H1 (cell line): Measurements from ENCODE around the gene GPT2. TPM values are rescaled to one million over a fixed set of nuclear protein-coding genes. Genes with fewer than 3 reads are reported as not detected.

Experiments
- CTCF ChIA-PET: fragments of 300-600 bp; sonication (Branson Sonifier 250); formaldehyde crosslinking; loops from one replicate; lab custom pipeline; 2021; ENCODE audit not compliant: partially characterized antibody; lab: Charles Lee
- POLR2A ChIA-PET: fragments of 300-600 bp; sonication (Branson Sonifier 250); formaldehyde crosslinking; loops from one replicate; lab custom pipeline; 2021; ENCODE audit warnings: inconsistent platforms; ENCODE audit not compliant: partially characterized antibody; lab: Charles Lee
- DNase-seq, 2 experiments: peaks; one replicate each; pipeline versions ENCODE4 v3.0.0 to v3.0.0-alpha.2; 2010 to 2022; ENCODE audit warnings: low spot score in 2 of 2, low read depth in 1 of 2, mixed read lengths in 1 of 2
- FAIRE-seq: peaks from 2 replicates; lab custom pipeline; 2011; peaks lifted over from hg19 to GRCh38; lab: Jason Lieb, UNC
- H2AFZ ChIP-seq: 2 replicates; pipeline ENCODE4 v1.8.1; 2012; ENCODE audit warnings: low read length, inconsistent platforms
- H2AK5ac ChIP-seq: 2 replicates; pipeline ENCODE4 v1.6.1; 2013; ENCODE audit warnings: low read depth, low read length
- H2BK120ac ChIP-seq: replicated peaks from 2 replicates; pipeline ENCODE3; 2013; ENCODE audit warnings: low read depth, low read length, inconsistent platforms
- H2BK12ac ChIP-seq: 2 replicates; pipeline ENCODE4 v1.6.1; 2013; ENCODE audit warnings: low read depth, low read length
- H2BK15ac ChIP-seq: 2 replicates; pipeline ENCODE4 v1.6.1; 2013; ENCODE audit warnings: low read length
- H2BK20ac ChIP-seq: 2 replicates; pipeline ENCODE4 v1.6.1; 2013; ENCODE audit warnings: low read length
- H2BK5ac ChIP-seq: 2 replicates; pipeline ENCODE4 v1.6.1; 2013; ENCODE audit warnings: low read depth, low read length
- H3K14ac ChIP-seq: 2 replicates; pipeline ENCODE4 v1.6.1; 2013; ENCODE audit warnings: inconsistent platforms; ENCODE audit not compliant: insufficient read length
- H3K18ac ChIP-seq: 2 replicates; pipeline ENCODE4 v1.6.1; 2013; ENCODE audit warnings: low read length; ENCODE audit errors: extremely low read depth
- H3K23ac ChIP-seq: 2 replicates; pipeline ENCODE4 v1.6.1; 2013; ENCODE audit warnings: inconsistent platforms; ENCODE audit not compliant: insufficient read length
- H3K23me2 ChIP-seq: 2 replicates; pipeline ENCODE4 v1.6.1; 2013; ENCODE audit warnings: low read depth, low read length
- H3K27ac ChIP-seq: 2 replicates; pipeline ENCODE4 v1.6.1; 2011; ENCODE audit warnings: low read depth, low read length, inconsistent platforms
- H3K27me3 ChIP-seq, 4 experiments: replicated peaks in 1 of 4; 1 replicate in 1 of 4; 2 replicates in 3 of 4; pipeline versions ENCODE4 v1.6.1 to v1.8.1; 2011 to 2013; ENCODE audit warnings: low read length in 3 of 4, mild to moderate bottlenecking in 3 of 4, inconsistent platforms in 2 of 4, mixed read lengths in 2 of 4, moderate library complexity in 1 of 4; ENCODE audit not compliant: control insufficient read depth in 3 of 4, insufficient read depth in 3 of 4; ENCODE audit errors: extremely low read depth in 1 of 4
- H3K36me3 ChIP-seq, 4 experiments: 2 replicates each; pipeline versions ENCODE4 v1.6.1 to v1.8.1; 2011 to 2013; ENCODE audit warnings: mild to moderate bottlenecking in 4 of 4, low read length in 3 of 4, moderate library complexity in 2 of 4, control low read depth in 1 of 4, inconsistent platforms in 1 of 4; ENCODE audit not compliant: insufficient read depth in 4 of 4, control insufficient read depth in 2 of 4
- H3K4ac ChIP-seq: replicated peaks from 2 replicates; pipeline ENCODE3; 2013; ENCODE audit warnings: low read length, low read depth, mixed read lengths, inconsistent platforms; ENCODE audit not compliant: insufficient read length
- H3K4me1 ChIP-seq, 4 experiments: replicated peaks in 1 of 4; 1 replicate in 1 of 4; 2 replicates in 3 of 4; pipeline versions ENCODE4 v1.6.1 to v1.8.1; 2011 to 2013; ENCODE audit warnings: low read length in 3 of 4, inconsistent platforms in 2 of 4, mixed read lengths in 1 of 4; ENCODE audit not compliant: insufficient read depth in 4 of 4, control insufficient read depth in 3 of 4
- H3K4me2 ChIP-seq, 2 experiments: 2 replicates each; pipeline versions ENCODE4 v1.6.1 to v1.8.1; 2011 to 2013; ENCODE audit warnings: low read depth in 2 of 2, low read length in 2 of 2, control low read depth in 1 of 2, inconsistent platforms in 1 of 2, mild to moderate bottlenecking in 1 of 2; ENCODE audit not compliant: insufficient read depth in 1 of 2
- H3K4me3 ChIP-seq, 4 experiments: fragments of 200-600, 300-600 bp in 1 of 4; sonication (generic), shearing (Covaris generic), sonication (Bioruptor Twin) in 1 of 4; 2 replicates each; pipeline versions ENCODE4 v1.5.1 to v1.8.1; 2011 to 2016; ENCODE audit warnings: low read length in 4 of 4, low read depth in 3 of 4, control low read depth in 2 of 4, inconsistent platforms in 2 of 4, mild to moderate bottlenecking in 2 of 4, mixed read lengths in 1 of 4, moderate library complexity in 1 of 4; ENCODE audit not compliant: insufficient read depth in 2 of 4; ENCODE audit errors: extremely low read depth in 1 of 4
- H3K56ac ChIP-seq: replicated peaks from 2 replicates; pipeline ENCODE3; 2013; ENCODE audit warnings: low read depth, mild to moderate bottlenecking, mixed read lengths, low read length, inconsistent platforms; ENCODE audit not compliant: insufficient read length
- H3K79me1 ChIP-seq: 2 replicates; pipeline ENCODE4 v1.6.1; 2013; ENCODE audit warnings: low read depth, low read length, control low read depth
- H3K79me2 ChIP-seq, 2 experiments: 2 replicates each; pipeline versions ENCODE4 v1.6.1 to v1.8.1; 2012 to 2013; ENCODE audit warnings: low read length in 2 of 2, mild to moderate bottlenecking in 2 of 2, inconsistent platforms in 1 of 2; ENCODE audit not compliant: insufficient read depth in 2 of 2, control insufficient read depth in 1 of 2
- H3K9ac ChIP-seq, 4 experiments: replicated peaks in 1 of 4; 1 replicate in 1 of 4; 2 replicates in 3 of 4; pipeline versions ENCODE4 v1.6.1 to v1.8.1; 2011 to 2013; ENCODE audit warnings: low read depth in 3 of 4, low read length in 3 of 4, control low read depth in 2 of 4, mild to moderate bottlenecking in 2 of 4, moderate library complexity in 2 of 4, inconsistent platforms in 1 of 4; ENCODE audit errors: extremely low read depth in 1 of 4
- H3K9me3 ChIP-seq, 2 experiments: 2 replicates each; pipeline versions ENCODE4 v1.6.1 to v1.8.1; 2012 to 2013; ENCODE audit warnings: mild to moderate bottlenecking in 2 of 2, moderate library complexity in 2 of 2, control low read depth in 1 of 2, inconsistent platforms in 1 of 2, low read depth in 1 of 2, low read length in 1 of 2, mixed read lengths in 1 of 2; ENCODE audit not compliant: insufficient read depth in 2 of 2
- H4K20me1 ChIP-seq, 2 experiments: replicated peaks in 1 of 2; 2 replicates each; pipeline versions ENCODE3 to v1.8.1; 2011 to 2013; ENCODE audit warnings: inconsistent platforms in 2 of 2, low read length in 2 of 2, mild to moderate bottlenecking in 1 of 2; ENCODE audit not compliant: insufficient read depth in 2 of 2, control insufficient read depth in 1 of 2
- H4K5ac ChIP-seq: 2 replicates; pipeline ENCODE4 v1.6.1; 2013; ENCODE audit warnings: low read length, low read depth, mixed read lengths, inconsistent platforms; ENCODE audit not compliant: insufficient read length
- H4K8ac ChIP-seq: 2 replicates; pipeline ENCODE4 v1.8.0; 2013; ENCODE audit warnings: mild to moderate bottlenecking, moderate library complexity, low read length, inconsistent platforms; ENCODE audit not compliant: insufficient read depth; ENCODE audit errors: extremely low read depth
- H4K91ac ChIP-seq: replicated peaks from 2 replicates; pipeline ENCODE3; 2013; ENCODE audit warnings: low read length, mixed read lengths, inconsistent platforms; ENCODE audit not compliant: insufficient read length
- ASH2L ChIP-seq: fragments of 200-600, 300-600 bp; sonication (generic); IDR thresholded peaks from one replicate; pipeline ENCODE4 v1.7.1; 2017; ENCODE audit warnings: low read length
- CHD2 ChIP-seq: IDR thresholded peaks from 2 replicates; pipeline ENCODE4 v1.6.1; 2012; ENCODE audit warnings: low read length, improper control_type of control experiment
- WGBS, 2 experiments: shearing (Covaris generic) in 1 of 2; methylation state at CpG; one replicate each; pipeline versions ENCODE4 v1.1.6 to v1.1.7; 2013 to 2015; ENCODE audit warnings: low lambda C conversion rate in 2 of 2, mixed read lengths in 2 of 2, inconsistent platforms in 1 of 2, low coverage in 1 of 2, missing lambda C conversion rate in 1 of 2; ENCODE audit not compliant: insufficient replicate concordance in 2 of 2, insufficient coverage in 1 of 2, insufficient read length in 1 of 2; ENCODE audit errors: extremely low coverage in 1 of 2, missing lambda C conversion rate in 1 of 2; 5-methylcytosine and 5-hydroxymethylcytosine counted together
- polyA plus RNA-seq, 7 experiments: library from polyadenylated mRNA; depleted of rRNA in 3 of 7; stranded (reverse) in 5 of 7; unstranded in 2 of 7; fragments of >200 nt in 5 of 7; fragments of 200-250 nt in 2 of 7; gene quantifications; 1 replicate in 5 of 7; 2 replicates in 1 of 7; 4 replicates in 1 of 7; pipeline versions ENCODE4 v1.2.1 to v1.2.3, GENCODE V29; 2011 to 2013; ENCODE audit warnings: missing spikeins in 2 of 7, mixed read lengths in 2 of 7
- total RNA-seq: library from RNA; stranded (reverse); fragmentation: NEBNext Ultra II Directional; extraction: Animal tissue kit (Norgen Biotek cat#: 25700); gene quantifications from 2 replicates; pipeline ENCODE4 v1.2.1, GENCODE V29; 2021

GPT2 gene
- total and polyA plus RNA-seq, 2 of the 8 experiments (the other 6 are each of a cell fraction or from before 2014, with no cell fraction given) = 71.6 to 94.1 TPM

DNA sequence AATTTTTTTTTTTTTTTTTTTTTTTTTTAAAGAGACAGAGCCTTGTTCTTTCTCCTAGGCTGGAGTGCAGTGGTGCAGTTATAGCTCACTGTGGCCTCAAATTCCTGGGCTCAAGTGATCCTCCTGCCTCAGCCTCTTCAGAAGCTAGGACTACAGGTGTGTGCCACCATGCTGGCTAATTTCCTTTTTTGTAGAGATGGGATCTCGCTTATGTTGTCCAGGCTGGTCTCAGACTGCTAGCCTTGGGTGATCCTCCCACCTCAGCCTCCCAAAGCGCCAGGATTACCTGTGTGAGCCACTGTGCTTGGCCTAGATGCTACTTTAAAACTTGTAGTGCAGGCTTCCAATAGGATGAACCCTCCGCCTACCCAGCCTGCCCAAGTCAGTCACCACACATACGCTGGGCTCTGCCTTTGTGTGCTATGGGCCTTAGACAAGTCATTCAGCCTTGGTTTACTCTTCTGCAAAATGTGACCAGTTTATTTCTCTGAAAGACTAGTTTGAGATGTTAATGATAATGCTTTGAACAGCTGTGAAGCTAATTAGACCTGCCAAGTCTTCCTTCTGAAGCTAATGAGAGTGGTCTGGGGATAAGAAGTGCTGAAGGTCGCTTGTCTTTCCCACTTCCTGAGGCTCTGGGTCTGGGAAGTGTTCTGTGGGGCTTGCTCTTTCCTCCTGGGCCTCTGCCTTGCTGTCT, 5.2 kb downstream of the GPT2 start:
- Histone ChIP-seq H3K27me3 (no peaks in the 10 kb centered on the region), H3K79me1 (peaks cover 25% of the 10 kb centered on the region), H4K20me1 (peaks cover 18 to 32% of the 10 kb centered on the region in 2 experiments), H2AK5ac (no peak overlapping the region), H3K23ac (no peak overlapping the region), H3K79me2 (peaks cover 12 to 97% of the 10 kb centered on the region in 2 experiments), H3K4me1 (peaks cover 0 to 17% (median 11%) of the 10 kb centered on the region in 4 experiments; a peak in 6 of 7 replicates), H3K4me3 (no peak overlapping the region), H2BK12ac (no peak overlapping the region), H3K4ac (no peak overlapping the region), H2BK15ac (no peak overlapping the region), H3K14ac (no peak overlapping the region), H2BK5ac (no peak overlapping the region), H3K9me3 (no peaks in the 10 kb centered on the region), H3K9ac (no peak overlapping the region), H2BK120ac (no peak overlapping the region), H4K91ac (no peak overlapping the region), H2AFZ (no peak overlapping the region), H3K56ac (no peak overlapping the region), H2BK20ac (no peak overlapping the region), H3K18ac (no peak overlapping the region), H3K4me2 (no peak overlapping the region), H4K5ac (no peak overlapping the region), H3K36me3 (peaks cover 0 to 52% (median 7%) of the 10 kb centered on the region in 4 experiments; a peak in 5 of 8 replicates), H3K23me2 (peaks cover 5% of the 10 kb centered on the region; the same call in 1 of the 2 replicates), H3K27ac (no peak overlapping the region), H4K8ac (no peak overlapping the region)
- no peak for FAIRE-seq
- no peak for TF ChIP-seq ASH2L
- TF ChIP-seq CHD2 = no peak
- 87% methylated on average over 5 of the region's 5 CpGs; no CpG with 5 or more reads in 1 of the 2 experiments for WGBS, 2 experiments
- ChIA-PET POLR2A (interaction anchor here (1.0 to 13.8 kb wide), 6 partner anchors 8 to 36 kb away, joined by 7 to 580 read pairs (median 82); no protein-coding TSS in a partner anchor), CTCF (interaction anchor here (0.9 to 6.1 kb wide), 6 partner anchors 9 to 36 kb away, joined by 3 to 31 read pairs (median 8); no protein-coding TSS in a partner anchor)
- no peak for DNase-seq
